CD8-positive, alpha-beta memory T cell (primary cell): Measurements from ENCODE around the gene LY6G6D. TPM values are rescaled to one million over a fixed set of nuclear protein-coding genes. Genes with fewer than 3 reads are reported as not detected.

ENCODE experiments used
- CTCF ChIA-PET: fragments of 350-600 bp; sonication (Branson Sonifier 250); formaldehyde crosslinking; loops from one replicate; lab custom pipeline; 2021; ENCODE audit warnings: antibody characterized with exemption; lab: Charles Lee
- POLR2A ChIA-PET: fragments of 350-600 bp; sonication (Branson Sonifier 250); formaldehyde crosslinking; loops from one replicate; lab custom pipeline; 2021; ENCODE audit warnings: antibody characterized with exemption; lab: Charles Lee
- DNase-seq, 5 donors: peaks; one replicate each; pipeline versions ENCODE4 v3.0.0 to v3.0.0-alpha.2; 2020 to 2022; ENCODE audit warnings: mixed read lengths in 1 of 5
- H3K27ac ChIP-seq: one replicate; pipeline ENCODE4 v1.7.0; 2013; ENCODE audit warnings: low read depth, mild to moderate bottlenecking, low read length, moderate library complexity
- H3K27me3 ChIP-seq: 2 replicates; pipeline ENCODE4 v1.7.0; 2013; ENCODE audit warnings: low read length, mild to moderate bottlenecking; ENCODE audit not compliant: insufficient read depth, poor library complexity, severe bottlenecking
- H3K36me3 ChIP-seq: 2 replicates; pipeline ENCODE4 v1.7.0; 2013; ENCODE audit warnings: mild to moderate bottlenecking, low read length, moderate library complexity; ENCODE audit not compliant: insufficient read depth
- H3K4me1 ChIP-seq: 2 replicates; pipeline ENCODE4 v1.7.0; 2013; ENCODE audit warnings: mild to moderate bottlenecking, low read length, moderate library complexity; ENCODE audit not compliant: insufficient read depth
- H3K4me3 ChIP-seq: 2 replicates; pipeline ENCODE4 v1.7.0; 2013; ENCODE audit warnings: mild to moderate bottlenecking, low read length
- H3K9me3 ChIP-seq: 2 replicates; pipeline ENCODE4 v1.7.0; 2013; ENCODE audit warnings: mild to moderate bottlenecking, low read length
- H3K27ac Mint-ChIP-seq, 8 donors: one replicate each; pipeline ENCODE4 v1.8.0; 2020 to 2021; ENCODE audit warnings: mixed read lengths in 8 of 8, mild to moderate bottlenecking in 6 of 8, inconsistent platforms in 3 of 8, moderate library complexity in 3 of 8
- H3K27me3 Mint-ChIP-seq, 2 donors: one replicate each; pipeline ENCODE4 v1.8.0; 2020 to 2021; ENCODE audit warnings: mixed read lengths in 2 of 2, mild to moderate bottlenecking in 1 of 2, moderate library complexity in 1 of 2
- H3K36me3 Mint-ChIP-seq, 3 donors: one replicate each; pipeline ENCODE4 v1.8.0; 2020 to 2021; ENCODE audit warnings: mixed read lengths in 3 of 3, inconsistent platforms in 1 of 3, mild to moderate bottlenecking in 1 of 3
- H3K4me1 Mint-ChIP-seq, 3 donors: one replicate each; pipeline ENCODE4 v1.8.0; 2020 to 2021; ENCODE audit warnings: mixed read lengths in 3 of 3, inconsistent platforms in 1 of 3, mild to moderate bottlenecking in 1 of 3
- H3K4me3 Mint-ChIP-seq, 7 donors: one replicate each; pipeline ENCODE4 v1.8.0; 2020 to 2021; ENCODE audit warnings: mixed read lengths in 7 of 7, mild to moderate bottlenecking in 6 of 7, moderate library complexity in 4 of 7, inconsistent platforms in 2 of 7
- H3K9me3 Mint-ChIP-seq, 5 donors: one replicate each; pipeline ENCODE4 v1.8.0; 2020 to 2022; ENCODE audit warnings: mixed read lengths in 5 of 5, mild to moderate bottlenecking in 3 of 5, moderate library complexity in 2 of 5, inconsistent platforms in 1 of 5
- polyA plus RNA-seq: library from polyadenylated mRNA; unstranded; fragments of 300-500 nt; fragmentation: Illumina TruSeq; gene quantifications from one replicate; pipeline ENCODE4 v1.2.3, GENCODE V29; 2021
- total RNA-seq, 2 experiments: library from RNA; stranded (reverse); gene quantifications; one replicate each; pipeline ENCODE4 v1.2.3, GENCODE V29; 2021

Gene LY6G6D
- total and polyA plus RNA-seq, 3 experiments from 2014 or later = not detected

DNA sequence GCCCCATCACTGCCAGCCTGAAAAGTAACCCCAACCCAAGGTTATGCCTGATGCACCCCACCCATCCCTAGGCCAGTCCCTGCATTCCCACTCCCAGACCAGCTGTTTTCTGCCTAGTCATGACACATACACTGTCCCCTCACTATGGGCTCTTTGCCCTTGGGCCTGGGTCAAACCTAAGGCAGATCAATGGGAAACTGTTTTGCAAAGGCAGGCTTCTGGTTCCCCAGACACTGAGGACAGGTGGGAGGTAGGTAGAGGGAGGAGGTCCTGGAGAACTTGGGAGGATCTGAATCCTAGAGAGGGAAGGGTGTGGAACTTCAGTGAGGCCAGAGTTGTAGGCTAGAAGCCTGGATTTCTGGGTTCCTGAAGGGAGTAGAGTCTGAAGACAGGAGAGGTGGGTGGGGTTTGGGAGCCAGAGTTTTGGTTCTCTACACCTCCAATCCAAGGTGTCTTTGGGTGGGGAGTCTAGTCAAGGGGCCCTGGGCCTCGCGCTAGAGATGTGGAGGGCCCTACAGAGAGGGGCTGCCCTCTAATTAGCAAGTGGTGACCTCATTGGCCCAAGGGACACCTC, 19.2 kb downstream of the LY6G6D start:
- Histone ChIP-seq H3K27me3 (no peaks in the 10 kb centered on the region), H3K36me3 (peaks cover 23% of the 10 kb centered on the region), H3K9me3 (no peaks in the 10 kb centered on the region), H3K4me1 (peaks cover 54% of the 10 kb centered on the region), H3K27ac (peak overlapping the region; percentile 98), H3K4me3 (peak overlapping the region; percentile 97)
- Mint-ChIP-seq H3K4me1 (peaks cover 54 to 81% (median 55%) of the 10 kb centered on the region in 3 donors), H3K27me3 (no peaks in the 10 kb centered on the region), H3K36me3 (peaks cover 0 to 63% (median 7%) of the 10 kb centered on the region in 3 donors), H3K27ac (peak overlapping the region; percentile 91 to 98 (median 96)), H3K4me3 (peak overlapping the region; percentile 93 to 99 (median 98)), H3K9me3 (no peaks in the 10 kb centered on the region)
- ChIA-PET POLR2A (interaction anchor here (1.0 to 1.1 kb wide), 2 partner anchors 9 to 93 kb away, joined by 3 to 6 read pairs; partner anchors contain the start of gene HSPA1B), CTCF (interaction anchor here (0.6 to 9.6 kb wide), 5 partner anchors 36 to 97 kb away, joined by 3 to 71 read pairs (median 6); partner anchors contain the start of genes HSPA1A, HSPA1B and HSPA1L)
- peak in 1 of 5 donors; percentile 48 for DNase-seq

DNA sequence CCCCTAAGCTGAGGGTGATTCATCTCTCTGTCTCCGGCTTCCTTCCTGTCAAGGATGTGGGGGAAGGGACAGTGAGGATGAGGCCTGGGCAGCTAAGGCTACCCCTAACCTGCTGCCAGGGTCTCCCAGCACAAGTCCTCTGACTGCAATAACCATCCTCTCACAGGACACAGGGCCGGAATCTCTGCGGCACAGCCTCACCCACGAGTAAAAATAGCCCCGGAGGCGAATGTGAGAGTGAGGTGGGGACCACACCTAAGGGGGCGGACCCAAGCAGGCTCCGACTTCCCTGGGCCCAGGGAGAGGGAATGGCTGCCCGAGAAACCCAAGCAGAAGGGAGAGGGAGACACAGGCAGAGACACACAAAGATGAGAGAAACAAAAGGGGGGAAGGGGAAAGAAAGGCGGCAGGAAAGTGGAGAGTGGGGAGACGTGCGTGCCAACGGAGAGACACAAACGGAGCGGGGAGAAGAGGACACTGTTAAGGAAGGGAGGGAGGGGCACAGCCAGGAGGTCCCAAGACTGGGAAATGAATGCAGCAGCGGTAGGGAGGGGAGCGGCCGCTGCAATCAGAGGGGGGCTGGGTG, 19.8 kb downstream of the LY6G6D start:
- H3K9me3 ChIP-seq = no peaks in the 10 kb centered on the region
- H3K4me1 Mint-ChIP-seq = peaks cover 58 to 83% (median 59%) of the 10 kb centered on the region in 3 donors
- H3K4me3 ChIP-seq = peak overlapping the region; percentile 97
- peaks cover 23% of the 10 kb centered on the region for H3K36me3 ChIP-seq
- no peaks in the 10 kb centered on the region for H3K27me3 Mint-ChIP-seq
- H3K4me1 ChIP-seq = peaks cover 56% of the 10 kb centered on the region
- POLR2A ChIA-PET = interaction anchor here (0.6 to 1.1 kb wide), 6 partner anchors 10 to 194 kb away, joined by 3 to 6 read pairs (median 4); partner anchors contain the start of gene HSPA1B
- peak in 4 of 5 donors; percentile 30 to 81 (median 50) for DNase-seq
- H3K27ac ChIP-seq = peak overlapping the region; percentile 98
- H3K27ac Mint-ChIP-seq = peak overlapping the region; percentile 91 to 98 (median 96)
- no peaks in the 10 kb centered on the region for H3K27me3 ChIP-seq
- CTCF ChIA-PET = interaction anchor here (0.6 to 9.6 kb wide), 7 partner anchors 36 to 96 kb away, joined by 3 to 71 read pairs (median 4); partner anchors contain the start of genes HSPA1A, HSPA1B, HSPA1L and LSM2
- peak overlapping the region; percentile 93 to 99 (median 98) for H3K4me3 Mint-ChIP-seq
- peaks cover 0 to 61% (median 7%) of the 10 kb centered on the region in 3 donors for H3K36me3 Mint-ChIP-seq
- H3K9me3 Mint-ChIP-seq = no peaks in the 10 kb centered on the region

- peaks cover 57% of the 10 kb centered on the region for H3K4me1 ChIP-seq
- peak; percentile 43 to 78 (median 63) for DNase-seq
- Mint-ChIP-seq H3K36me3 (peaks cover 0 to 53% (median 4%) of the 10 kb centered on the region in 3 donors), H3K27me3 (no peaks in the 10 kb centered on the region), H3K9me3 (no peaks in the 10 kb centered on the region), H3K4me3 (peak within 1 kb of the TSS; percentile 93 to 99 (median 98)), H3K4me1 (peaks cover 59 to 85% (median 64%) of the 10 kb centered on the region in 3 donors), H3K27ac (peak within 1 kb of the TSS; percentile 91 to 98 (median 96))
- H3K36me3 ChIP-seq = peaks cover 23% of the 10 kb centered on the region
- H3K4me3 ChIP-seq = peak within 1 kb of the TSS; percentile 97
- ChIA-PET CTCF (interaction anchor here (0.8 to 9.6 kb wide), 5 partner anchors 35 to 95 kb away, joined by 3 to 71 read pairs (median 11); no protein-coding TSS in a partner anchor), POLR2A (interaction anchor here (0.5 to 1.8 kb wide), 5 partner anchors 33 to 115 kb away, joined by 3 to 6 read pairs (median 5); partner anchors contain the start of genes ABHD16A and LSM2)
- H3K9me3 ChIP-seq = no peaks in the 10 kb centered on the region
- peak within 1 kb of the TSS; percentile 98 for H3K27ac ChIP-seq
- H3K27me3 ChIP-seq = no peaks in the 10 kb centered on the region
Measured at GRCh38 chr6:31736021-31736767, 21.0 kb downstream of the LY6G6D start, which contains the start of gene CLIC1. CLIC1 (minus strand) TSS chr6:31736530; CDS start chr6:31736300, 230 bp downstream.

- Histone ChIP-seq H3K9me3 (no peaks in the 10 kb centered on the region), H3K4me3 (peak overlapping the region; percentile 97), H3K27me3 (no peaks in the 10 kb centered on the region), H3K4me1 (peaks cover 58% of the 10 kb centered on the region), H3K27ac (peak overlapping the region; percentile 98), H3K36me3 (peaks cover 20% of the 10 kb centered on the region)
- ChIA-PET CTCF (interaction anchor here (1.5 to 7.5 kb wide), 5 partner anchors 7 to 150 kb away, joined by 3 to 42 read pairs (median 11); partner anchors contain the start of genes DDAH2 and LSM2), POLR2A (interaction anchor here (0.5 to 1.9 kb wide), 6 partner anchors 59 to 451 kb away, joined by 3 to 7 read pairs (median 6); partner anchors contain the start of genes LSM2 and VARS1)
- Mint-ChIP-seq H3K9me3 (no peaks in the 10 kb centered on the region), H3K27me3 (no peaks in the 10 kb centered on the region), H3K4me1 (peaks cover 59 to 85% (median 71%) of the 10 kb centered on the region in 3 donors), H3K36me3 (peaks cover 0 to 48% (median 4%) of the 10 kb centered on the region in 3 donors), H3K27ac (peak overlapping the region; percentile 91 to 98 (median 96)), H3K4me3 (peak overlapping the region; percentile 93 to 99 (median 98))
- no peak for DNase-seq
Measured at GRCh38 chr6:31736768-31737314, 21.7 kb downstream of the LY6G6D start.

DNA sequence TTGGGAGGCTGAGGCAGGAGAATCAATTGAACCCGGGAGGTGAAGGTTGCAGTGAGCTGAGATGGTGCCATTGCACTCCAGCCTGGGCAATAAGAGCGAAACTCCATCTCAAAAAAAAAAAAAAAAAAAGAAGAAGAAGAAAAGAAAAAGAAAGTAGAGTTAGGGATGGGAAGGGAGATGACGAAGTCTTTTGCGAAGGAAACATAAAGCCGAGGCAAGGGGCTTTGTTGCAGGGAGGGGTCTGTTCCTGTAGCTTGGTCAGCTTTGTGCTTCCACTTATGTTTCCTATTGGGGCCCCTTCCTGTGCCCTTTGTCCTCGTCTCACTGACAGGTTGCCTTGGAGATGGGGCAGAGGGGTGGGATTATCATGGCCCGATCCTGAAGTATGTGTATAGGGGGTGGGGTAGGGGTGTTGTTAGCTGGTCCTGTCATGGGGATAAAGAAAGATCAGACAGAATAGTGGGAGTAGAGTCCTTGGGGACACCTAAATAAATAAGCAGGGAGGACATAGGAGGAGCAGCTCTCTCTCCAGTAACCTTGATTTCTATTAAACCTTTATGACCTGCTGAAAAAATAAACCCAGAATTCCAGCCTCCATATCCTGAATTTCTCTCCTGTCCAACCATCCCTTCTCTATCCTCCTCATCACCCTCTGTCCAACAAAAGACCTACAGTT, 22.3 kb downstream of the LY6G6D start:
- peaks cover 13% of the 10 kb centered on the region for H3K36me3 ChIP-seq
- H3K27ac ChIP-seq = peak overlapping the region; percentile 98
- POLR2A ChIA-PET = interaction anchor here (0.5 to 2.5 kb wide), 10 partner anchors 8 to 450 kb away, joined by 3 to 11 read pairs (median 4); partner anchors contain the start of genes ABHD16A, LSM2 and VARS1
- H3K9me3 ChIP-seq = no peaks in the 10 kb centered on the region
- Mint-ChIP-seq H3K9me3 (no peaks in the 10 kb centered on the region), H3K27ac (peak overlapping the region; percentile 91 to 98 (median 96)), H3K4me3 (peak overlapping the region; percentile 93 to 99 (median 98)), H3K27me3 (no peaks in the 10 kb centered on the region), H3K4me1 (peaks cover 59 to 81% (median 71%) of the 10 kb centered on the region in 3 donors), H3K36me3 (peaks cover 0 to 44% (median 1%) of the 10 kb centered on the region in 3 donors)
- no peaks in the 10 kb centered on the region for H3K27me3 ChIP-seq
- DNase-seq = no peak
- peak overlapping the region; percentile 97 for H3K4me3 ChIP-seq
- CTCF ChIA-PET = interaction anchor here (0.7 to 7.5 kb wide), 12 partner anchors 8 to 150 kb away, joined by 3 to 42 read pairs (median 8); partner anchors contain the start of genes DDAH2, HSPA1B, LSM2 and LY6G5C
- peaks cover 58% of the 10 kb centered on the region for H3K4me1 ChIP-seq

DNA sequence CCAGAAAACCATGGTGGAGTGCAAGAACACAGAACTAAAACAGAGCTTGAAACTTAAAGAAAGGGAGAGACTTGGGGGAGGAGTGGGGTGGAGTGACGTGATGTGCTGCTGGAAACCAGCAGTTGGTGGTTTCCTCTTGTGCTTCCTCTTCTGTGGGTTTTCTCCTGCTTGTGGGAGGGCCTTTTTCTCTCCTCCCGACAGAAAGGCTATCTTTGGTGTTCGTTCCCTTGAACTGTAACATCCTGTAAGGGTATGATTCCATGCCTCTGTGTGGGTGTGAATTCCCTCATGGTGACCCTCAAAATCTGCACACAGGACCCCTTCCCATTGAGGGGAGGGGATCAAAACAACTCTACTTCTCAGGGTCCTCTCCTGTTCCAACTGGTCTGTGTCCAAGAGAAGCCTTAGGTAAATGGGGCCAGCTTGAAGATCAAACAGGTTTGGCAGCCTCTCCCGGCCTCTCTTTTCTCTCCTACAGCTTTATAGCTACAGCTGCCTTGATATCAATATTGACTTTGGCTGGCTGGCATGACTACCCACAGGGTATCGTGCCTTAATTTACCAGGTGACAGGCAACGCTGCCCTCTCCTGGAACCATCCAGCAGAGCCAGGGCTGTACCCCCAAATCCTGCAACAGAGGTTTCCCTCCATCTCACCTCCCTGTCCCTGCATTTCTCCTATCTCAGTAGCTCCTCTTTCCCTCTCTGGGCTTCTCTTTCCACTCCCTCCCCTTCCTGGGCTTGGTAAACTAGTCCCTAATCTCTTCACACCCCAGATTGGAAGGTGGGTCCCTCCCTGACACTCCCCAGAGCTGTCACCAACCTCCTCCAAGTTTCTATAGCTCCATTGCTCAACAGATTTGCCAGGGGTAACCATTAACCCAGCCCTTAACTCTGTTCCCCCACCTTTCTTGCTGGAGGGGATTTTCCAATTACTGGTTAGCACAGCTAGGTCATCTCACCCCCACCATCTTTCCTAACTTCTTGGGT, 23.1 kb downstream of the LY6G6D start:
- Histone ChIP-seq H3K27ac (peak overlapping the region; percentile 98), H3K27me3 (no peaks in the 10 kb centered on the region), H3K9me3 (no peaks in the 10 kb centered on the region), H3K4me1 (peaks cover 56% of the 10 kb centered on the region), H3K36me3 (peaks cover 11% of the 10 kb centered on the region), H3K4me3 (peak overlapping the region; percentile 44)
- DNase-seq = peak; percentile 40 to 81 (median 77)
- no peaks in the 10 kb centered on the region for H3K27me3 Mint-ChIP-seq
- CTCF ChIA-PET = interaction anchor here (0.7 to 7.5 kb wide), 18 partner anchors 9 to 149 kb away, joined by 3 to 42 read pairs (median 4); partner anchors contain the start of genes ABHD16A, DDAH2, HSPA1B and LSM2
- no peaks in the 10 kb centered on the region for H3K9me3 Mint-ChIP-seq
- peak overlapping the region; percentile 91 to 98 (median 96) for H3K27ac Mint-ChIP-seq
- H3K4me1 Mint-ChIP-seq = peaks cover 57 to 78% (median 68%) of the 10 kb centered on the region in 3 donors
- peak overlapping the region; percentile 93 to 99 (median 98) for H3K4me3 Mint-ChIP-seq
- H3K36me3 Mint-ChIP-seq = peaks cover 0 to 38% (median 1%) of the 10 kb centered on the region in 3 donors
- POLR2A ChIA-PET = interaction anchor here (0.6 to 2.5 kb wide), 13 partner anchors 8 to 124 kb away, joined by 3 to 11 read pairs (median 5); partner anchors contain the start of genes ABHD16A, LSM2, NEU1 and VARS1
